ENCODE results near the gene RABL2B.

RABL2B gene

DNA sequence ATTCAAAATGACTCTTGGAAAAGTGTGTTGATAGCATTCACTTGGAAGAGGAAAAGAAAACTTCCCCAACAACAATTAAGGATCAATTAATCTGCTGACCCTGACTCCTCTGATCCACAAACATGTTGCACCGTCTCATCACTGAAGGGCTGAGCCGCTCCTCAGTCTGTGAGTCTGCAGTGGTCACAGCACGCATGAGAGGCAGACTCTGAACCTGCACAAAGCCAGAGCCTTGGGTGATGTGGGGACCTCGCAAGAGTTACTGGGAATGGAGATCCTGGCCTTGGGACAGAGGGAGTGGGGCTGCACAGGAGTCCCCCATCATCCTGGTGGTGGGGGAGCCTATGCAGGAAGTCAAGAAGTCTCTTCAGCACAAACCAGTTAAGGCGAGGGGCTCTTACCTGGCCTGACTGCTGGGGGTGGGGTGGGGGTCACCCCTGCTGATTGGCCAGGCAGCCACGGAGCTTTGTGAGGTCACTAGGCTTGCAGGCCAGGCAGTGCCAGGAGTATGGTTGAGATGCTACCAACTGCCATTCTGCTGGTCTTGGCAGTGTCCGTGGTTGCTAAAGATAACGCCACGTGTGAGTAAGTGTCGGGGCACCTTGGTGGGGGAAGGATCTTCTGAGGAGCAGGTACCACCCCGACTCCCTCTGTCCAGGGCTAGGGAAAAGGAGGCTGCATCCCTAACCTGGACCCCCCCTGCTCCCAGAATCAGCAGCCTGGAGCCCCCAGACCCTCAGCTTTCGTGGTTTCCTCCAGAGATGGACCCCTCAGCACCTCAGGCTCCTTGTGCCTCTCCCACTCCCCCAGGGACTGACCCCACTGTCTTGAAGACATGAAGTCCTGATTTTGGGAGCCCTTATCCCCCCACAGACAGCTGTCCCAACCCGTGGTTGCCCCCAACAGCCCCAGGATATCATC is 45.4 kb downstream of the RABL2B start, which contains the start of gene ACR:
TSS of gene ACR (plus strand) at position 477 of the 921 bp plus-strand sequence. CDS start at position 509, 32 bp downstream.
- DNase-seq: no peak

GRCh38 chr22:50735739-50736030 is 47.8 kb downstream of the RABL2B start:
- no peak for DNase-seq

DNA sequence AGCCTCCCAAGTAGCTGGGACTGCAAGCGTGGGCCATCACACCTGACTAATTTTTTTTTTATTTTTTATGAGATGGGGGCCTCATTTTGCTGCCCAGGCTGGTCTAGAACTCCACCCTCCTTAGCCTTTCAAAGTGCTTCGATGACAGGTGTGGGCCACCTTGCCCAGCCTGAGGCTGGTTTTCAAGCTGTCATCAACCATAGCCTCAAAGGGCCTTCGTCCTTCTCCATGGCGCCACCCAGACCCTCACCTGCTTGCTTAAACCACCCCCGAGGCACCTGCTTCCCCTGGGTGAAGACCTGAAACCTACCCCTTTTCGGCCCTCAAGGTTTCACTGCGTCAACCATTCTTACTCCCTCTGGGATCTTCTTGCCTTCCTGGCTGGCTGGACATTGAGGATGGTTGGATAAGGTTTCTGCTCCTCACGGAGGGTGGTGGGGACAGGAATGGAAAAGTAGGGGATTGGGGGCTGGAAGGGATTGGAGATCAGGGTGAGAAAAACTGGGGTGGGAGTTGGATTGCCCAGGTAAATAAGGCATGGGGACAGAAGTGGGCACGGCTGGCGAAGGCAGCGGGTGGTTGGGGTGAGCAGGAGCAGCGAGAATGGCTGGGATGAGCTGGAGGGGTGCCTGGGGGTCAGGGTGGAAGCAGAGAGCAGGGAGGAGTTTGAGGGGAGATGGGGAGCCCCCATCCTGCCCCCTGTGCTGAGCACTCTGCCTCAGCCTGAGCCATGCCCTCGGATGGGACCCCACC is 48.3 kb downstream of the RABL2B start:
- DNase-seq: no peak

DNA sequence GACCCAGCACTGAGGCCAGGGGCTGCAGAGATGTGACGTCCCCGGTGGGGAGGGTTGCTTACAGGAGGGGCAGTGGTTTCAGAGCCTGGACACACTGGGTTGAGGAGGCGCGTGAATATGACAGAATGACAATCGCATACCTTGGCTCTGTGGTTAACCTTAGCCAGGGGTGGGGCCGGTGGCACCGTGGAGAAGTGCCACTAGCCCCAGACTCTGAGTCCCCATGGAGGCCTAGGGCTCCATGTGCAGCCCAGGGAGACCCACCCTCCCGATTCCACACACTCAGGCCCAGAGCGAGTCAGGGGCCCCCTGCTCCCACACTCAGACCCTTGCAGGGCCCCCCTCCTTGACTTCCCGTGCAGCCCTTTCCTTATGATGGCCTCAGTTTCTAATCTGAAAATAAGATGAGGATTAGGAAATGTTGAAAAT is 49.1 kb downstream of the RABL2B start:
- no peak for DNase-seq

- DNase-seq: no peak
Measured at GRCh38 chr22:50733521-50734342, 49.7 kb downstream of the RABL2B start.

DNA sequence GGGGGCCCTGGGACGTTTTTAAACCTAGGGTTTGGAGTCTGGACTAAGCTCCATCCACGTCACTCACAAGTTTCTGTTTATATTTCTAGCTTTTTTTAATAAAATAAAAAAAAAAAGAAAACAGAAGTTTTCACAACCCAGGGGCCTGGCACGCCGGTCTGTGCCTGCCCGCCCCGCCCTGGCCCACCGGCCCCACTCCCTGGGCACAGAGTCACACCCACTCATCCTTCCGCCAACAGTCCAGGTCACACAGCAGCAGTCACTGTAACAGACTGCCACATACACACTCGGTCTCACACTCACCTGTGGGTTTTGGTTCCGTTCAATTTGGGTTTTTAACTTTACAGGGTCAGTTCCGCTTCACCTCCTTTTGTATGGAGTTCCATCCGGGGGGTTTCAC is 50.8 kb downstream of the RABL2B start:
- DNase-seq: no peak

GRCh38 chr22:50731811-50732624 is 51.4 kb downstream of the RABL2B start:
- DNase-seq: peak; percentile 75

DNA sequence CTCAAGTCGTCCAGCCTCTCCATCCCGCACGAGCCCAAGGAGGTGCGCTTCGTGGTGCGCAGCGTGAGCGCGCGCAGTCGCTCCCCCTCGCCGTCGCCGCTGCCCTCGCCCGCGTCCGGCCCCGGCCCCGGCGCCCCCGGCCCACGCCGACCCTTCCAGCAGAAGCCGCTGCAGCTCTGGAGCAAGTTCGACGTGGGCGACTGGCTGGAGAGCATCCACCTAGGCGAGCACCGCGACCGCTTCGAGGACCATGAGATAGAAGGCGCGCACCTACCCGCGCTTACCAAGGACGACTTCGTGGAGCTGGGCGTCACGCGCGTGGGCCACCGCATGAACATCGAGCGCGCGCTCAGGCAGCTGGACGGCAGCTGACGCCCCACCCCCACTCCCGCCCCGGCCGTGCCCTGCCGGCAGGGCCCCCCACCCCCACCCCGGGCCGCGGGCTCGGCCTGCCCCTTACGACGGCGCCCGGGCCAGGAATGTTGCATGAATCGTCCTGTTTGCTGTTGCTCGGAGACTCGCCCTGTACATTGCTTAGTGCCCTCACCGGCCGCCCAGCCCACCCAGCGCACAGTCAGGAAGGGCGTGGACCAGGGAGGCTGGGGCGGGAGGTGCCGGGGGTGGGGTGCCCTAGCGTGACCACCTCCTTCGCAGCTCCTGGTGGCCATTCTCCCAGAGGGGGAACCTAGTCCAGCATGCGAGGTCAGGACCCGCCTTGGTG is 52.3 kb downstream of the RABL2B start:
- DNase-seq: peak; percentile 41

- DNase-seq: no peak
Measured at GRCh38 chr22:50730013-50730891, 53.2 kb downstream of the RABL2B start.

DNA sequence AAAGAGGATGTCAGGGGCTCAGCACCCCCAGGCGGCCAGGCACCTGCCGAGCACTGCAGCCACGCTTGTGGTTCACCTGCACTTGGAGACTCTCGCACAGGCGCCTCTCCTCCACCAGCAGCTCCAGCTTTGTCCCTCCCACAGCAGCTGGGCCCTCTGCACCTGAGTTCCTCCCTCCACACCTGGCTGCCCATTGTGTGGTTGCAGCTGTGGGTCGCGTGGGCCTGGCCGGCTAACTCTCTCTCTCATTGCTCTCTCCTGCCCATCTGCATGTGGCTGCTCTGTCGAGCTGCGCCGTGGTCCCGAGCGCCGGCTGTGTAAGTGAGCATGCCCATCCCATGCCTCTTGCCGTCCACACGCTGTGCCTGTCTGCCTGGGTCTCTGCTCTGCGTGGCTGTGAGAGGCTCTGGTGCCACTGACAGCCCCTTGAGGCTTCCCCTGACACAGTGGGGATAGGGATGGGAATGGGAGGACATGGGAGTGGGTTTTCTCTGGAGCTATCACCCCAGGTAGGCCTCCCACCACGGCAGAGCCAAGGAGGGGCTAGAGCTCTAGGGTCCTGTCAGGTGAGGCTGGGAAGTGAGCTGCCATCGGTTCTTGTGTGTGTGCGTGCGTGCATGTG is 53.9 kb downstream of the RABL2B start:
- no peak for DNase-seq

GRCh38 chr22:50728523-50728931 is 54.9 kb downstream of the RABL2B start:
- no peak for DNase-seq

- DNase-seq: no peak
Measured at GRCh38 chr22:50727678-50728522, 55.5 kb downstream of the RABL2B start.

DNA sequence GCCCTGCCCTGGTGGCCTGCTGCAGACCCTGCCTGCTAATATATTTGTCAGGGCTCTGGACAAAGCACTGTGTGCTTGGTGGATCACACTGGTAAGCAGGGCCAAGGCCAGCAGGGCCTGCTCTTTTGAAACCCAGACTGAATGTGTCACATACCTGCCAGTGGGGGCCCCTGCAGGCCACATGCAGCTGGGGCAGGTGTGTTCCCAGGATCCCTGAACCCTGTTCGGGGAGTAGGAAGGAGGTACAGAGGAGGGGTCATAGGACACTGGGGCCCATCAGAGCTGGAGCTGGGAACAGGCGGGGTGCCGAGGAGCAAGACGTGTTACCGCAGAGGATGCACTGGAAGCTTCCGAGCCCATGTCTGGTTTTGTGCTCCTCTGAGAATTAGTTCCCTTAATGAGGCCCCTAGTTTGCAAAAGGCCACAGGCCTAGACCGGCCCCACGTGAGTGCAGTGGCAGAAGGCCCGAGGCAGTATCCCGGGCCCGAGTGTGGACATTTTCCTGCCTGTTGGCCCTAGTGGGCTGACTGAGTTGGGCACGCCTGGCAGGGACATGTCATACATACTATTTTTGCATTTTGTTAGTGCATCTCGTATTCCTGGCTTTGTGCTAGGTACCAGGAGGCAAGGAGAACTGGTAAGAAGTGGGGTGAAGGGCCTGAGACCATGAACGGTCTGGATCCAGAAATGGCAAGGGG is 56.6 kb downstream of the RABL2B start:
- no peak for DNase-seq

- no peak for DNase-seq
Measured at GRCh38 chr22:50725597-50725996, 57.8 kb downstream of the RABL2B start.

GRCh38 chr22:50724616-50725015 is 58.8 kb downstream of the RABL2B start:
- no peak for DNase-seq

DNA sequence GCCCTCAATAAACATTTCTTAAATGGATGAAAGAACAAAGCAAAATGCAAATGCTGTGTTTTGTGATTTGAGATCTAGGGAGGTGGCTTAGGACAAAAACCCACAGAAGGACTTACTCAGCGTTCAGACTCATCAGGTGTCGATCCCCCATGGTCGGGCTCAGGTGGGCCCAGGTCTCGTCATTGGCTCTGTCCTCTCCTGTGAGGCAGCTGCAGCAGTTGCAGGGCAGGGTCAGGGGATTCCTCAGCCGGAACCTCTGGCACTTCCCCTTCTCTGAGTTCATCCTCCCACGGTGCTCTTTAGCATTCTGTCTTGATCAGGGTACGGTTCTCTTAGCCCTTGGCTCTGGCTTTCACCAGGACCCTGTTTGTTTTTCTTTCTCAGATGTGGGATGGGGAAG is 59.4 kb downstream of the RABL2B start:
- DNase-seq: no peak

DNA sequence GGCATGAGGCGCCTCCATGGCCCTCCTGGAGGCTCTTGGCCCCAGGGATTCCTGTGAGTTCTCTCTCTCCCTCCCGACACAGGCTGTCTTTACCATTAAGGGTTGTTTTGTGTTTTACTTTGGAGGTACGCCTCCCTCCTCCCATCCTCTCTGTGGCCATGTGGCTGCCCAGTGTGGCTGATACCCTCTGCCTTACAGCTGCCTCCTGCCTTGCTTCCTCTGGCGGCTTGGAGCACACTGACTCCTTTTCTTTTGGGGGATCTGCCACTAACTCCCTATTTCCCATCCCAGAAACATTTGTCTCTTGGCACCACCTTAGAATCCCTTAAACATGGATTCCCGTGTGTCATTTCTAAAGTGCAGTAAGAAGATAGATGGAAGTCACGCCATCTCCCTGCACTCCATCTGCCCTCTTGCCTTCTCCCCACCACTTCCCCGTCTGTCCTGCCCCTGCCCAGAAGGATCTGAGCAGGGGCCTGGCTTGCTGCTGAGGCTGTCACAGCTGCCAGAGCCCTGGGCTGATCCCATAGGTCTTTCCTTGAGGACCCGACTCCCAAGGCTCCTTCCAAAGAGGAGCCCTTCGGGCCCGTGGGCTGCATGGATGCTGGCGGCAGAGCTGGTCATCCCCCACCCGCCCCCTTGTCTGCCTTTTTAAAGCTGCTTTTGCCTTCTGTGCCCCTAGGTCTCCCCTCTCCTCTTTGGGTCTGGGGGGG is 60.6 kb downstream of the RABL2B start:
- no peak for DNase-seq

Data from hematopoietic multipotent progenitor cell treated with erythropoietin and hydrocortisone succinate and interleukin-3 and kit ligand, for 4 days (in vitro differentiated cells).